ENCODE data around the gene SPATA31E1.
"Not testable (repeated sequence)": the region's sequence is repeated elsewhere in the genome, so short reads cannot be mapped to it uniquely, and the experiment has no call there.

SPATA31E1 gene

DNA sequence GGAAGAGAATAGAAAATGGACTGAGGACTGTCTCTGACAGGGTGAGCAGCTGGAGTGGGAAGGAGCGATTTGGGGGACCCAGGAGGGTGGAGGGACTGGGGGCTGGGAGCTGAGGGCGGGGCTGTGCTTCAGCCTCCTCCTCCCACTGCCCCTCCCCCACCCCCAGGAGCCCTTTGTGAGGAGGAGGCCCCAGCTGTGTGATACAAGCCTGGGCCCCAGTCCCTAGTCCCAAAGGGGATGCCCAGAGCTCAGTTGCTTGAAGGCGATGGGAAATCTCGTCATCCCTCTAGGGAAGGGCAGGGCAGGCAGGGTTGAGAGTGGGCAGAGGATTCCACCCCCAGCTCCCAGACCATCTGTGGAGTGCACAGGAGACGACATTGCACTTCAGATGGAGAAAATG is at the start of gene SPATA31E1:
Gene SPATA31E1 (plus strand): TSS at position 251 of the 400 bp plus-strand sequence. CDS start 15 bp downstream, at position 266.
- no peak for DNase-seq (ENCODE audit: low spot score)

DNA sequence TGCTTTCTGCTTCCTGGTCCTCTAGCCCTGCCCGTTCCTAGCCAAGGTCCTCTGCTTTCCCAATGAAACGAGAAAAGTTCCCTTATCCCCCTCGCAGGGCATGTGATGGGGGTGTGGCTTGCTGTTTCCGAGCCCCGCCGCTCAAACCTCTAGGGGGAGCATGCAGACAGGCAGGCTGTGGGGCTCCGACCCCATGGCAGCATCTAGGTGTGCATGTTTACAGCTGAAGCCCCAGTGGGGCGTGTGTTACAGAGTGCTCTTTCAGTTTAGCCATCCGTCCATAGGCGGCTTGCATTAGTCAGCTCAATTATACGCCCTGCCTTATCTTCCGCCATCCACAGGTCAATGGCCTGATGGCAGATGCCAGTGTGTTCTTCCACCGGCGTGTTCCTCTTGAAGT is 48.3 kb upstream of the SPATA31E1 start:
- no peak for DNase-seq (ENCODE audit: low spot score)

- no peak for DNase-seq (ENCODE audit: low spot score)
Observed at GRCh38 chr9:87836536-87836935, 46.1 kb upstream of the SPATA31E1 start.

GRCh38 chr9:87836951-87837705 is 45.5 kb upstream of the SPATA31E1 start:
- DNase-seq (ENCODE audit: low spot score): no peak

- DNase-seq (ENCODE audit: low spot score): no peak
Observed at GRCh38 chr9:87840134-87840533, 42.5 kb upstream of the SPATA31E1 start.

- DNase-seq (ENCODE audit: low spot score): no peak
Observed at GRCh38 chr9:87842878-87843585, 39.6 kb upstream of the SPATA31E1 start.

- no peak for DNase-seq (ENCODE audit: low spot score)
Observed at GRCh38 chr9:87844506-87844905, 38.2 kb upstream of the SPATA31E1 start.

GRCh38 chr9:87847817-87848216 is 34.9 kb upstream of the SPATA31E1 start:
- not testable (repeated sequence) for DNase-seq (ENCODE audit: low spot score)

GRCh38 chr9:87849144-87849758 is 33.4 kb upstream of the SPATA31E1 start:
- no peak for DNase-seq (ENCODE audit: low spot score)

GRCh38 chr9:87850391-87850790 is 32.3 kb upstream of the SPATA31E1 start:
- DNase-seq (ENCODE audit: low spot score): no peak

DNA sequence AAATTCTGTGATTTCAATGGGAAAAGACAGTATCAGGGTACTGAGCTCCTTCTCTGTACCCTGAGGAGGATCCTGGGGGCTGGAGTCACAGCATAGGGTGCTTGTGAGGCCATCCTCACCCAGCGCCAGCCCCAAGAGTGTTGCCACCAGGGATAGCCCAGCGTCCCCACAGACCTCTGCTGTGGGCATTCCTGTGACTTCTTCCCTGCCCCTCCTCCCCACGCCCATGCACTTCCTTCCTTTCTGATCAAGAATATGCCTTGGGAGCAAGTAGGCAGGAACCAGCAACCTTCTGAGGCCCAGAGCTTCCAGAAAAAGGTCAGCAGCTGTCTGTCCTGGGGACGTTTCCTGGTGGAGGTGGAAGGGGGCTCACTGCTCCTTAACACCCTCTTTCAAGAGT is 31.5 kb upstream of the SPATA31E1 start:
- not testable (repeated sequence) for DNase-seq (ENCODE audit: low spot score)

GRCh38 chr9:87853302-87853701 is 29.4 kb upstream of the SPATA31E1 start:
- DNase-seq (ENCODE audit: low spot score): no peak

GRCh38 chr9:87853876-87854579 is 28.6 kb upstream of the SPATA31E1 start:
- DNase-seq (ENCODE audit: low spot score): no peak

GRCh38 chr9:87854580-87854955 is 28.1 kb upstream of the SPATA31E1 start:
- DNase-seq (ENCODE audit: low spot score): no peak

- DNase-seq (ENCODE audit: low spot score): no peak
Observed at GRCh38 chr9:87855061-87855460, 27.6 kb upstream of the SPATA31E1 start.

DNA sequence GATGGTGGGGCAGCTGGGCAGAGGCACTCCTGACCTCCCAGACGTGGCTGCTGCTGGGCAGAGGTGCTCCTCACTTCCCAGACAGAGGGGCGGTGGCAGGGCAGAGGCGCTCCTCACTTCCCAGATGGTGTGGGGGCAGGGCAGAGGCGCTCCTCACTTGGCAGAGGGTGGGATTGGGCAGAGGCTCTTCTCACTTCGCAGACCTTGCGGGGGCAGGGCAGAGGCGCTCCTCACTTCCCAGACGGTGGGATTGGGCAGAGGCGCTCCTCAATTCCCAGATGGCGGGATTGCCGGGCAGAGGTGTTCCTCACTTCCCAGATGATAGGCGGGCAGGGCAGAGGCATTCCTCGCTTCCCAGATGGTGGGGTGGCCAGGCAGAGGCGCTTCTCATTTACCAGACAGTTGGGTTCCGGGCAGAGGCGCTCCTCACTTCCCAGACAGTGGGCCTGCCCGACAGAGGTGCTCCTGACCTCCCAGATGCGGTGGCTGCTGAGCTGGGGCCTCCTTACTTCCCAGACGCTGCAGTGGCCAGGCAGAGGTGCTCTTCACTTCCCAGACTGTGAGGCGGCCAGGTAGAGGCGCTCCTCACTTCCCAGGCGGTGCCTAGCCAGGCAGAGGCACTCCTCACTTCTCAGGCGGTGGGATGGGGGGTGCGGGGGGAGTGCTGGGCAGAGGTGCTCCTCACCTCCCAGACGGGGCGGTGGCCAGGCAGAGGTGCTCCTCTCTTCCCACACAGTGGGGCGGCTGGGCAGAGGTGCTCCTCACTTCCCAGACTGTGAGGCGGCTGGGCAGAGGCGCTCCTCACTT is 25.3 kb upstream of the SPATA31E1 start:
- DNase-seq (ENCODE audit: low spot score): no peak

DNA sequence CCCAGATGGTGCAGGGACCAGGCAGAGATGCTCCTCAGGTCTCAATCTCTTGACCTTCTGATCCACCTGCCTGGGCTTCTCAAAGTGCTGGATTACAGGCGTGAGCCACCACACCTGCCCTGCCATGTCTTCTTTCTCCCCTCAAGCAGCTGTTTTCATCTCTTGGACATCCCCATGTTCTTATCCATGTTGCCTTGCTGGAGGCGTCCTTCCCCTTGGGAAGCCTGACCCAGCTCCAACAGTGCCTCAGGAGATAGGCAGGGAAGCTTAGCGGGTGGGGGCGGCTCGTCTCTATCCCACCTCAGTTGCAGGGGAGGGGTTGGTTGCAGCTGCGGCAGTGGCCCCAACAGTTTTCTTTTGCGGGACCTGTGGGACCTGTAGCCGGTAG is 24.7 kb upstream of the SPATA31E1 start:
- no peak for DNase-seq (ENCODE audit: low spot score)

- no peak for DNase-seq (ENCODE audit: low spot score)
Observed at GRCh38 chr9:87859137-87859536, 23.5 kb upstream of the SPATA31E1 start.

GRCh38 chr9:87859786-87860185 is 22.9 kb upstream of the SPATA31E1 start:
- no peak for DNase-seq (ENCODE audit: low spot score)

- no peak for DNase-seq (ENCODE audit: low spot score)
Observed at GRCh38 chr9:87861332-87861731, 21.3 kb upstream of the SPATA31E1 start.

DNA sequence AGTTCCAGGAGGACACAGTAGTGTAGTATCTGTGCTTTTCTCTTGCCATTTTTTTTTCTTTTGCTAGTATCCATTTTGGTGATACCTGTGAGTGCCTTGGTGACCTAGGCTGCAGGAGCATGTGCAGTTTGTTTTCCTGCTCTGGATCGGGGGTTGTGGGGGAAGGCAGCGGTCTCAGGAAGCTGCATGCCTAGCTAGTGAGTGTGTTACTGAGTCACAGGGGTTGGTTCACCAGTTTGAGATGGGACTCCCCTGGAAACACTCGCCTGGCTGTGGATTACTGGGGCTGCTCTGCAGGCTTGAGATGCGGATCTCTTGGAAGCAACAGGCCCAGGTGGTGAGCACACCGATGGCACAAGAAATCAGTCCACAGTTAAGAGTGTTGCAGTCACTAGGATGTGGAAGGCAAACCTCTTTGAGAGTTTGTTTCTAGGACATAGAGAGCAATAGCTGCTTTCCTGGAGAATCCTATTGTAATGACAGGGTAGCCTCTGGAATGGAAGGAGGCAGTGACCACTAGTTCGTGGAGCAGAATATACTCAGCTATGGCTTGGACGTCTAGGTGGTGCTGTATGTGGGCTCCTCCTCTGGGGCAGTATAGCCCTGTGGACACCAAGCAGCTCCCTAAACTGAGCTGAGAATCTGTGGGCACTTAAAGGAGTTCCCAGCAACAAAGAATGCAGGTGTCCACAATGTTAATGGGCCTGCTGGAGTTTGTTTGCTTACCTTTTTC is 20.0 kb upstream of the SPATA31E1 start:
- no peak for DNase-seq (ENCODE audit: low spot score)
